H1 (cell line): Measurements from ENCODE around the gene RTN4. TPM values are rescaled to one million over a fixed set of nuclear protein-coding genes. Genes with fewer than 3 reads are reported as not detected.
A peak's percentile ranks its signal among the peaks of the same experiment; 100 is the strongest.

Experiments used
- CTCF ChIA-PET: fragments of 300-600 bp; sonication (Branson Sonifier 250); formaldehyde crosslinking; loops from one replicate; lab custom pipeline; 2021; ENCODE audit not compliant: partially characterized antibody; lab: Charles Lee
- POLR2A ChIA-PET: fragments of 300-600 bp; sonication (Branson Sonifier 250); formaldehyde crosslinking; loops from one replicate; lab custom pipeline; 2021; ENCODE audit warnings: inconsistent platforms; ENCODE audit not compliant: partially characterized antibody; lab: Charles Lee
- DNase-seq, 2 experiments: peaks; one replicate each; pipeline versions ENCODE4 v3.0.0 to v3.0.0-alpha.2; 2010 to 2022; ENCODE audit warnings: low spot score in 2 of 2, low read depth in 1 of 2, mixed read lengths in 1 of 2
- FAIRE-seq: peaks from 2 replicates; lab custom pipeline; 2011; peaks lifted over from hg19 to GRCh38; lab: Jason Lieb, UNC
- H2AFZ ChIP-seq: 2 replicates; pipeline ENCODE4 v1.8.1; 2012; ENCODE audit warnings: low read length, inconsistent platforms
- H2AK5ac ChIP-seq: 2 replicates; pipeline ENCODE4 v1.6.1; 2013; ENCODE audit warnings: low read depth, low read length
- H2BK120ac ChIP-seq: replicated peaks from 2 replicates; pipeline ENCODE3; 2013; ENCODE audit warnings: low read depth, low read length, inconsistent platforms
- H2BK12ac ChIP-seq: 2 replicates; pipeline ENCODE4 v1.6.1; 2013; ENCODE audit warnings: low read depth, low read length
- H2BK15ac ChIP-seq: 2 replicates; pipeline ENCODE4 v1.6.1; 2013; ENCODE audit warnings: low read length
- H2BK20ac ChIP-seq: 2 replicates; pipeline ENCODE4 v1.6.1; 2013; ENCODE audit warnings: low read length
- H2BK5ac ChIP-seq: 2 replicates; pipeline ENCODE4 v1.6.1; 2013; ENCODE audit warnings: low read depth, low read length
- H3K14ac ChIP-seq: 2 replicates; pipeline ENCODE4 v1.6.1; 2013; ENCODE audit warnings: inconsistent platforms; ENCODE audit not compliant: insufficient read length
- H3K18ac ChIP-seq: 2 replicates; pipeline ENCODE4 v1.6.1; 2013; ENCODE audit warnings: low read length; ENCODE audit errors: extremely low read depth
- H3K23ac ChIP-seq: 2 replicates; pipeline ENCODE4 v1.6.1; 2013; ENCODE audit warnings: inconsistent platforms; ENCODE audit not compliant: insufficient read length
- H3K23me2 ChIP-seq: 2 replicates; pipeline ENCODE4 v1.6.1; 2013; ENCODE audit warnings: low read depth, low read length
- H3K27ac ChIP-seq: 2 replicates; pipeline ENCODE4 v1.6.1; 2011; ENCODE audit warnings: low read depth, low read length, inconsistent platforms
- H3K27me3 ChIP-seq, 4 experiments: replicated peaks in 1 of 4; 1 replicate in 1 of 4; 2 replicates in 3 of 4; pipeline versions ENCODE4 v1.6.1 to v1.8.1; 2011 to 2013; ENCODE audit warnings: low read length in 3 of 4, mild to moderate bottlenecking in 3 of 4, inconsistent platforms in 2 of 4, mixed read lengths in 2 of 4, moderate library complexity in 1 of 4; ENCODE audit not compliant: control insufficient read depth in 3 of 4, insufficient read depth in 3 of 4; ENCODE audit errors: extremely low read depth in 1 of 4
- H3K36me3 ChIP-seq, 4 experiments: 2 replicates each; pipeline versions ENCODE4 v1.6.1 to v1.8.1; 2011 to 2013; ENCODE audit warnings: mild to moderate bottlenecking in 4 of 4, low read length in 3 of 4, moderate library complexity in 2 of 4, control low read depth in 1 of 4, inconsistent platforms in 1 of 4; ENCODE audit not compliant: insufficient read depth in 4 of 4, control insufficient read depth in 2 of 4
- H3K4ac ChIP-seq: replicated peaks from 2 replicates; pipeline ENCODE3; 2013; ENCODE audit warnings: low read length, low read depth, mixed read lengths, inconsistent platforms; ENCODE audit not compliant: insufficient read length
- H3K4me1 ChIP-seq, 4 experiments: replicated peaks in 1 of 4; 1 replicate in 1 of 4; 2 replicates in 3 of 4; pipeline versions ENCODE4 v1.6.1 to v1.8.1; 2011 to 2013; ENCODE audit warnings: low read length in 3 of 4, inconsistent platforms in 2 of 4, mixed read lengths in 1 of 4; ENCODE audit not compliant: insufficient read depth in 4 of 4, control insufficient read depth in 3 of 4
- H3K4me2 ChIP-seq, 2 experiments: 2 replicates each; pipeline versions ENCODE4 v1.6.1 to v1.8.1; 2011 to 2013; ENCODE audit warnings: low read depth in 2 of 2, low read length in 2 of 2, control low read depth in 1 of 2, inconsistent platforms in 1 of 2, mild to moderate bottlenecking in 1 of 2; ENCODE audit not compliant: insufficient read depth in 1 of 2
- H3K4me3 ChIP-seq, 4 experiments: fragments of 200-600, 300-600 bp in 1 of 4; sonication (generic), shearing (Covaris generic), sonication (Bioruptor Twin) in 1 of 4; 2 replicates each; pipeline versions ENCODE4 v1.5.1 to v1.8.1; 2011 to 2016; ENCODE audit warnings: low read length in 4 of 4, low read depth in 3 of 4, control low read depth in 2 of 4, inconsistent platforms in 2 of 4, mild to moderate bottlenecking in 2 of 4, mixed read lengths in 1 of 4, moderate library complexity in 1 of 4; ENCODE audit not compliant: insufficient read depth in 2 of 4; ENCODE audit errors: extremely low read depth in 1 of 4
- H3K56ac ChIP-seq: replicated peaks from 2 replicates; pipeline ENCODE3; 2013; ENCODE audit warnings: low read depth, mild to moderate bottlenecking, mixed read lengths, low read length, inconsistent platforms; ENCODE audit not compliant: insufficient read length
- H3K79me1 ChIP-seq: 2 replicates; pipeline ENCODE4 v1.6.1; 2013; ENCODE audit warnings: low read depth, low read length, control low read depth
- H3K79me2 ChIP-seq, 2 experiments: 2 replicates each; pipeline versions ENCODE4 v1.6.1 to v1.8.1; 2012 to 2013; ENCODE audit warnings: low read length in 2 of 2, mild to moderate bottlenecking in 2 of 2, inconsistent platforms in 1 of 2; ENCODE audit not compliant: insufficient read depth in 2 of 2, control insufficient read depth in 1 of 2
- H3K9ac ChIP-seq, 4 experiments: replicated peaks in 1 of 4; 1 replicate in 1 of 4; 2 replicates in 3 of 4; pipeline versions ENCODE4 v1.6.1 to v1.8.1; 2011 to 2013; ENCODE audit warnings: low read depth in 3 of 4, low read length in 3 of 4, control low read depth in 2 of 4, mild to moderate bottlenecking in 2 of 4, moderate library complexity in 2 of 4, inconsistent platforms in 1 of 4; ENCODE audit errors: extremely low read depth in 1 of 4
- H3K9me3 ChIP-seq, 2 experiments: 2 replicates each; pipeline versions ENCODE4 v1.6.1 to v1.8.1; 2012 to 2013; ENCODE audit warnings: mild to moderate bottlenecking in 2 of 2, moderate library complexity in 2 of 2, control low read depth in 1 of 2, inconsistent platforms in 1 of 2, low read depth in 1 of 2, low read length in 1 of 2, mixed read lengths in 1 of 2; ENCODE audit not compliant: insufficient read depth in 2 of 2
- H4K20me1 ChIP-seq, 2 experiments: replicated peaks in 1 of 2; 2 replicates each; pipeline versions ENCODE3 to v1.8.1; 2011 to 2013; ENCODE audit warnings: inconsistent platforms in 2 of 2, low read length in 2 of 2, mild to moderate bottlenecking in 1 of 2; ENCODE audit not compliant: insufficient read depth in 2 of 2, control insufficient read depth in 1 of 2
- H4K5ac ChIP-seq: 2 replicates; pipeline ENCODE4 v1.6.1; 2013; ENCODE audit warnings: low read length, low read depth, mixed read lengths, inconsistent platforms; ENCODE audit not compliant: insufficient read length
- H4K8ac ChIP-seq: 2 replicates; pipeline ENCODE4 v1.8.0; 2013; ENCODE audit warnings: mild to moderate bottlenecking, moderate library complexity, low read length, inconsistent platforms; ENCODE audit not compliant: insufficient read depth; ENCODE audit errors: extremely low read depth
- H4K91ac ChIP-seq: replicated peaks from 2 replicates; pipeline ENCODE3; 2013; ENCODE audit warnings: low read length, mixed read lengths, inconsistent platforms; ENCODE audit not compliant: insufficient read length
- ATF2 ChIP-seq: IDR thresholded peaks from 2 replicates; pipeline ENCODE4 v1.6.1; 2012; ENCODE audit warnings: low read length, inconsistent platforms
- CEBPB ChIP-seq: IDR thresholded peaks from 2 replicates; pipeline ENCODE4 v1.6.1; 2012; ENCODE audit warnings: low read depth, low read length
- GABPA ChIP-seq: IDR thresholded peaks from 2 replicates; pipeline ENCODE4 v1.6.1; 2011; ENCODE audit warnings: mild to moderate bottlenecking, low read length, moderate library complexity, borderline replicate concordance; ENCODE audit not compliant: insufficient read depth
- JUND ChIP-seq: IDR thresholded peaks from 2 replicates; pipeline ENCODE4 v1.6.1; 2011; ENCODE audit warnings: mild to moderate bottlenecking, improper control_type of control experiment, low read length
- KDM5A ChIP-seq: fragments of 200-600 bp; IDR thresholded peaks from 2 replicates; pipeline ENCODE4 v1.7.1; 2012; ENCODE audit warnings: mild to moderate bottlenecking, low read length, inconsistent platforms, mixed read lengths
- MAX ChIP-seq: IDR thresholded peaks from 2 replicates; pipeline ENCODE4 v1.6.1; 2012; ENCODE audit warnings: inconsistent platforms
- NANOG ChIP-seq: IDR thresholded peaks from 2 replicates; pipeline ENCODE4 v1.6.1; 2011; ENCODE audit warnings: low read length, low read depth, mild to moderate bottlenecking, inconsistent platforms; ENCODE audit not compliant: insufficient read depth, poor library complexity, severe bottlenecking
- PHF8 ChIP-seq: fragments of 200-600 bp; sonication (generic); conservative IDR thresholded peaks from 2 replicates; pipeline ENCODE4 v1.7.1; 2012; ENCODE audit warnings: low read depth, mild to moderate bottlenecking, inconsistent platforms, low read length, moderate library complexity
- POU5F1 ChIP-seq: IDR thresholded peaks from 2 replicates; pipeline ENCODE4 v1.6.1; 2011; ENCODE audit warnings: low read depth, mild to moderate bottlenecking, low read length, moderate library complexity
- SIRT6 ChIP-seq: IDR thresholded peaks from one replicate; pipeline ENCODE4 v1.7.1; 2012; ENCODE audit warnings: low read length, inconsistent platforms
- SIX5 ChIP-seq: IDR thresholded peaks from 2 replicates; pipeline ENCODE4 v1.6.1; 2011; ENCODE audit warnings: mild to moderate bottlenecking, low read depth, low read length
- YY1 ChIP-seq: IDR thresholded peaks from 2 replicates; pipeline ENCODE4 v1.6.1; 2011; ENCODE audit warnings: low read depth, mild to moderate bottlenecking, low read length
- WGBS, 2 experiments: shearing (Covaris generic) in 1 of 2; methylation state at CpG; one replicate each; pipeline versions ENCODE4 v1.1.6 to v1.1.7; 2013 to 2015; ENCODE audit warnings: low lambda C conversion rate in 2 of 2, mixed read lengths in 2 of 2, inconsistent platforms in 1 of 2, low coverage in 1 of 2, missing lambda C conversion rate in 1 of 2; ENCODE audit not compliant: insufficient replicate concordance in 2 of 2, insufficient coverage in 1 of 2, insufficient read length in 1 of 2; ENCODE audit errors: extremely low coverage in 1 of 2, missing lambda C conversion rate in 1 of 2; 5-methylcytosine and 5-hydroxymethylcytosine counted together
- polyA plus RNA-seq, 7 experiments: library from polyadenylated mRNA; depleted of rRNA in 3 of 7; stranded (reverse) in 5 of 7; unstranded in 2 of 7; fragments of >200 nt in 5 of 7; fragments of 200-250 nt in 2 of 7; gene quantifications; 1 replicate in 5 of 7; 2 replicates in 1 of 7; 4 replicates in 1 of 7; pipeline versions ENCODE4 v1.2.1 to v1.2.3, GENCODE V29; 2011 to 2013; ENCODE audit warnings: missing spikeins in 2 of 7, mixed read lengths in 2 of 7
- total RNA-seq: library from RNA; stranded (reverse); fragmentation: NEBNext Ultra II Directional; extraction: Animal tissue kit (Norgen Biotek cat#: 25700); gene quantifications from 2 replicates; pipeline ENCODE4 v1.2.1, GENCODE V29; 2021

RTN4 gene
- total and polyA plus RNA-seq, 2 of the 8 experiments (the other 6 are each of a cell fraction or from before 2014, with no cell fraction given): 179 to 242 TPM

- Histone ChIP-seq H3K79me2 (no peaks in the 10 kb centered on the region), H2BK120ac (no peak overlapping the region), H3K9ac (no peak overlapping the region), H2BK12ac (no peak overlapping the region), H3K27ac (no peak overlapping the region), H3K18ac (no peak overlapping the region), H4K20me1 (no peaks in the 10 kb centered on the region), H3K4me2 (no peak overlapping the region), H4K5ac (no peak overlapping the region), H3K4ac (no peak overlapping the region), H3K4me3 (no peak overlapping the region), H3K27me3 (no peaks in the 10 kb centered on the region; a peak in 1 of 7 replicates), H3K79me1 (no peaks in the 10 kb centered on the region), H3K14ac (no peak overlapping the region), H3K9me3 (no peaks in the 10 kb centered on the region), H2BK5ac (no peak overlapping the region), H3K4me1 (peaks cover 0 to 5% (median 0%) of the 10 kb centered on the region in 4 experiments; a peak in 2 of 7 replicates), H3K36me3 (no peaks in the 10 kb centered on the region), H2BK15ac (0 out of 2 replicates have a peak overlapping the region, but pooled peaks have one; percentile 16), H2AK5ac (no peak overlapping the region), H3K23me2 (no peaks in the 10 kb centered on the region), H2BK20ac (no peak overlapping the region), H2AFZ (0 out of 2 replicates have a peak overlapping the region, but pooled peaks have one; percentile 17), H3K56ac (no peak overlapping the region), H4K8ac (no peak overlapping the region; the same call in 1 of the 2 replicates), H3K23ac (no peak overlapping the region), H4K91ac (peak overlapping the region; percentile 28)
- no peak for DNase-seq
- FAIRE-seq: no peak
- CTCF ChIA-PET: interaction anchor here (0.7 kb wide), 1 partner anchor 136 kb away, joined by 3 read pairs; no protein-coding TSS in a partner anchor
- WGBS, 2 experiments: 91% methylated on average over 9 of the region's 9 CpGs; no CpG with 5 or more reads in 1 of the 2 experiments
- POLR2A ChIA-PET: interaction anchor here (0.9 to 1.4 kb wide), 2 partner anchors 9 to 73 kb away, joined by 3 read pairs; no protein-coding TSS in a partner anchor
- TF ChIP-seq KDM5A: no peak
- TF ChIP-seq JUND: no peak
- no peak for TF ChIP-seq SIX5
- TF ChIP-seq SIRT6: no peak
- no peak for TF ChIP-seq MAX
- TF ChIP-seq CEBPB: no peak
- no peak for TF ChIP-seq PHF8
- no peak for TF ChIP-seq YY1
- TF ChIP-seq ATF2: no peak
- no peak for TF ChIP-seq GABPA
- no peak for TF ChIP-seq NANOG
- TF ChIP-seq POU5F1: no peak
These were observed 103.9 kb downstream of the RTN4 start for GRCh38 chr2:54946220-54946805.
